Measurements from ENCODE around the gene TAB2.

TAB2 gene

GRCh38 chr6:149380523-149380922 is 63.0 kb downstream of the TAB2 start:
- no peak for DNase-seq

GRCh38 chr6:149383371-149383770 is 65.9 kb downstream of the TAB2 start:
- no peak for DNase-seq

GRCh38 chr6:149384464-149384863 is 67.0 kb downstream of the TAB2 start:
- DNase-seq: no peak

GRCh38 chr6:149385998-149386646 is 68.6 kb downstream of the TAB2 start:
- no peak for DNase-seq

- no peak for DNase-seq
These were observed 70.4 kb downstream of the TAB2 start for GRCh38 chr6:149387779-149388512.

GRCh38 chr6:149389509-149390297 is 72.2 kb downstream of the TAB2 start:
- DNase-seq: no peak

- no peak for DNase-seq
These were observed 74.6 kb downstream of the TAB2 start for GRCh38 chr6:149392093-149392492.

- no peak for DNase-seq
These were observed 75.0 kb downstream of the TAB2 start for GRCh38 chr6:149392535-149392934.

- no peak for DNase-seq
These were observed 75.6 kb downstream of the TAB2 start for GRCh38 chr6:149393002-149393679.

- no peak for DNase-seq
These were observed 77.7 kb downstream of the TAB2 start for GRCh38 chr6:149395185-149395584.

GRCh38 chr6:149397384-149397783 is 79.9 kb downstream of the TAB2 start:
- no peak for DNase-seq

GRCh38 chr6:149400050-149400449 is 82.5 kb downstream of the TAB2 start, which contains the start of gene SUMO4:
Gene SUMO4 (plus strand): TSS chr6:149400262. CDS start chr6:149400392, 130 bp downstream.
- no peak for DNase-seq

- DNase-seq: no peak
These were observed 86.0 kb downstream of the TAB2 start for GRCh38 chr6:149403534-149403933.

- no peak for DNase-seq
These were observed 88.6 kb downstream of the TAB2 start for GRCh38 chr6:149405823-149406765.

GRCh38 chr6:149409617-149410016 is 92.1 kb downstream of the TAB2 start:
- no peak for DNase-seq

- DNase-seq: no peak
These were observed 93.0 kb downstream of the TAB2 start for GRCh38 chr6:149410557-149410956.

GRCh38 chr6:149414009-149414408 is 96.5 kb downstream of the TAB2 start:
- no peak for DNase-seq

- DNase-seq: no peak
These were observed 97.3 kb downstream of the TAB2 start for GRCh38 chr6:149414821-149415220.

GRCh38 chr6:149419696-149420404 is 102.3 kb downstream of the TAB2 start:
- DNase-seq: no peak

GRCh38 chr6:149421132-149421531 is 103.6 kb downstream of the TAB2 start:
- no peak for DNase-seq

- DNase-seq: no peak
These were observed 105.1 kb downstream of the TAB2 start for GRCh38 chr6:149422581-149422980.
